Measurements from ENCODE around the gene ZNF616. TPM values are rescaled to one million over a fixed set of nuclear protein-coding genes. Genes with fewer than 3 reads are reported as not detected.

ZNF616 gene
- polyA plus RNA-seq, 1 of the 3 experiments (the other 2 are of a cell fraction): 1.5 TPM

- Histone ChIP-seq H2AFZ (ENCODE audit: low read depth) (no peak overlapping the region), H4K20me1 (ENCODE audit: insufficient read depth) (no peaks in the 10 kb centered on the region), H3K4me3 (ENCODE audit: low read depth in 2 of 2, low read length in 1 of 2) (no peak overlapping the region), H3K27me3 (ENCODE audit: insufficient read depth) (no peaks in the 10 kb centered on the region), H3F3A (replicated peaks; ENCODE audit: insufficient read depth) (peaks cover 13% of the 10 kb centered on the region), H3K27ac (ENCODE audit: low read depth in 2 of 2, low read length in 1 of 2) (no peak overlapping the region), H3K9ac (no peak overlapping the region), H3K4me2 (no peak overlapping the region), H3K4me1 (ENCODE audit: control insufficient read depth in 1 of 2, insufficient read depth in 2 of 2, low read depth in 1 of 2, low read length in 1 of 2) (peaks cover 0 to 9% of the 10 kb centered on the region in 2 experiments; a peak in 2 of 4 replicates), H3K79me2 (ENCODE audit: insufficient read depth) (peaks cover 17% of the 10 kb centered on the region), H3K36me3 (replicated peaks in 1 of 2; ENCODE audit: control insufficient read depth in 1 of 2, insufficient read depth in 2 of 2, low read length in 1 of 2) (peaks cover 0 to 4% of the 10 kb centered on the region in 2 experiments), H3K9me2 (no peaks in the 10 kb centered on the region), H3K9me3 (no peaks in the 10 kb centered on the region)
- no peak for DNase-seq
- ChIA-PET POLR2A (no interaction called here), CTCF (no interaction called here)
- WGBS (ENCODE audit: low lambda C conversion rate): 29% methylated on average over 3 of the region's 3 CpGs
- TF ChIP-seq SIN3A (IDR thresholded peaks at IDR 0.05; ENCODE audit: borderline replicate concordance, low read depth, low read length) (no peak), GATA2 (CRISPR knock-in tag; IDR thresholded peaks at IDR 0.05) (no peak), FOSL2 (IDR thresholded peaks at IDR 0.05; ENCODE audit: borderline replicate concordance, low read depth) (no peak), NFIC (IDR thresholded peaks at IDR 0.05; ENCODE audit: borderline replicate concordance) (no peak), EP300 (IDR thresholded peaks at IDR 0.05; ENCODE audit: borderline replicate concordance in 1 of 2, low read depth in 1 of 2, low read length in 1 of 2) (no peak), EZH2phosphoT487 (IDR thresholded peaks at IDR 0.05; ENCODE audit: borderline replicate concordance, low read depth) (no peak), CTCF (IDR thresholded peaks at IDR 0.05) (no peak), GABPA (IDR thresholded peaks at IDR 0.05; ENCODE audit: low read depth) (no peak), SMC3 (IDR thresholded peaks at IDR 0.05; ENCODE audit: low read depth, low read length) (no peak), TCF12 (IDR thresholded peaks at IDR 0.05) (no peak), RFX5 (IDR thresholded peaks at IDR 0.05; ENCODE audit: low read length) (no peak), YY1 (IDR thresholded peaks at IDR 0.05; ENCODE audit: low read depth) (no peak), MAX (IDR thresholded peaks at IDR 0.05; ENCODE audit: low read depth) (no peak), NRF1 (IDR thresholded peaks at IDR 0.05; ENCODE audit: low read depth, low read length) (no peak), POLR2AphosphoS5 (IDR thresholded peaks at IDR 0.05; ENCODE audit: low read depth, low read length) (no peak), RAD21 (IDR thresholded peaks at IDR 0.05; ENCODE audit: low read length) (no peak)
- TF ChIP-seq, protein P1, sequence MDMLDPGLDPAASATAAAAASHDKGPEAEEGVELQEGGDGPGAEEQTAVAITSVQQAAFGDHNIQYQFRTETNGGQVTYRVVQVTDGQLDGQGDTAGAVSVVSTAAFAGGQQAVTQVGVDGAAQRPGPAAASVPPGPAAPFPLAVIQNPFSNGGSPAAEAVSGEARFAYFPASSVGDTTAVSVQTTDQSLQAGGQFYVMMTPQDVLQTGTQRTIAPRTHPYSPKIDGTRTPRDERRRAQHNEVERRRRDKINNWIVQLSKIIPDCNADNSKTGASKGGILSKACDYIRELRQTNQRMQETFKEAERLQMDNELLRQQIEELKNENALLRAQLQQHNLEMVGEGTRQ (IDR thresholded peaks at IDR 0.05; ENCODE audit: borderline replicate concordance, low read depth, low read length): no peak
- TF ChIP-seq, protein P2, sequence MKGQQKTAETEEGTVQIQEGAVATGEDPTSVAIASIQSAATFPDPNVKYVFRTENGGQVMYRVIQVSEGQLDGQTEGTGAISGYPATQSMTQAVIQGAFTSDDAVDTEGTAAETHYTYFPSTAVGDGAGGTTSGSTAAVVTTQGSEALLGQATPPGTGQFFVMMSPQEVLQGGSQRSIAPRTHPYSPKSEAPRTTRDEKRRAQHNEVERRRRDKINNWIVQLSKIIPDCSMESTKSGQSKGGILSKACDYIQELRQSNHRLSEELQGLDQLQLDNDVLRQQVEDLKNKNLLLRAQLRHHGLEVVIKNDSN (IDR thresholded peaks at IDR 0.05; ENCODE audit: borderline replicate concordance, low read depth): no peak
- TF ChIP-seq, protein P3, sequence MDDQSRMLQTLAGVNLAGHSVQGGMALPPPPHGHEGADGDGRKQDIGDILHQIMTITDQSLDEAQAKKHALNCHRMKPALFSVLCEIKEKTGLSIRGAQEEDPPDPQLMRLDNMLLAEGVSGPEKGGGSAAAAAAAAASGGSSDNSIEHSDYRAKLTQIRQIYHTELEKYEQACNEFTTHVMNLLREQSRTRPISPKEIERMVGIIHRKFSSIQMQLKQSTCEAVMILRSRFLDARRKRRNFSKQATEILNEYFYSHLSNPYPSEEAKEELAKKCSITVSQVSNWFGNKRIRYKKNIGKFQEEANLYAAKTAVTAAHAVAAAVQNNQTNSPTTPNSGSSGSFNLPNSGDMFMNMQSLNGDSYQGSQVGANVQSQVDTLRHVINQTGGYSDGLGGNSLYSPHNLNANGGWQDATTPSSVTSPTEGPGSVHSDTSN (IDR thresholded peaks at IDR 0.05): no peak
Observed at GRCh38 chr19:52142001-52142595, 2.4 kb upstream of the ZNF616 start.

Measured in SK-N-SH (cell line).